ENCODE results near the gene GRID1. TPM values are rescaled to one million over a fixed set of nuclear protein-coding genes. Genes with fewer than 3 reads are reported as not detected.

GRID1 gene
- total and polyA plus RNA-seq, 9 of the 15 experiments (the other 6 are each of a cell fraction or from before 2014, with no cell fraction given): 0.01 to 7.2 (median 1.2) TPM

DNA sequence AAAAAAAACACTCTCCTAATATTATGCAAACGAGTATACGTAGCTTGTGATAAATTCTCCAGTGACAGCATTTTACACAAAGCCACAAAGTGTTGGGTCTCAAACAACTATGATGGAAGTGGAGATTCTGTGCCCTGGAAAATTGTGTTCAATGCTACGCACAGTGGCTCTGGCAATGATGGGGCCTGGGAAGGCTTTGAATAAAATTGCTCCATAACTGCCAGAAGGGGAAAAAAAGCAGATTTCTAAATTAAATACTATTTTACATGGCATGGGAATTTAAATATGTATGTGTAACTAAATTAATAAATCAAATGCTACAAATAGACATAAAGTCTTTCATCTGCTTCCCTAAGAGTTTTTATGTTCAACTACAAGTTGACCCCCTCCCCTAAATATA is 306.7 kb downstream of the GRID1 start:
- no peak overlapping the region for H3K9ac ChIP-seq (ENCODE audit: insufficient read depth in 1 of 2, low read depth in 2 of 2, low read length in 2 of 2)
- no peak overlapping the region for H3K4me2 ChIP-seq (ENCODE audit: insufficient read depth, low read length)
- H2AFZ ChIP-seq (ENCODE audit: low read depth, low read length): no peak overlapping the region
- FAIRE-seq: no peak
- H3K9me3 ChIP-seq (replicated peaks; ENCODE audit: control insufficient read depth, insufficient read depth, low read depth, low read length): no peaks in the 10 kb centered on the region
- ChIA-PET CTCF (ENCODE audit: low intra/inter-chr PET ratio) (no interaction called here), POLR2A (no interaction called here)
- in situ Hi-C loops (cut with MboI) (no loop called here), intact Hi-C loops (cut with micrococcal nuclease) (no loop called here)
- peaks cover 7 to 40% of the 10 kb centered on the region in 2 experiments; a peak in 4 of 5 replicates for H3K27me3 ChIP-seq (ENCODE audit: control insufficient read depth in 2 of 2, insufficient read depth in 2 of 2, low read length in 2 of 2)
- H3K27ac ChIP-seq (ENCODE audit: extremely low read depth, low read depth, low read length): no peak overlapping the region
- no peak for DNase-seq (ENCODE audit: extremely low read depth in 1 of 4, low spot score in 3 of 4)
- H3K4me1 ChIP-seq (replicated peaks in 1 of 2; ENCODE audit: control insufficient read depth in 2 of 2, insufficient read depth in 2 of 2, low read length in 2 of 2): no peaks in the 10 kb centered on the region
- no peak for ATAC-seq
- H4K20me1 ChIP-seq (replicated peaks; ENCODE audit: control insufficient read depth, insufficient read depth, low read length): no peaks in the 10 kb centered on the region
- BruUV-seq (replicated peaks): no TSS peak
- no peak overlapping the region for H3K4me3 ChIP-seq
- TF ChIP-seq SMAD4 (CRISPR knock-in tag; conservative IDR thresholded peaks at IDR 0.05): no peak
- no peaks in the 10 kb centered on the region for H3K36me3 ChIP-seq (ENCODE audit: control insufficient read depth, insufficient read depth, low read length)
- no peaks in the 10 kb centered on the region for H3K79me2 ChIP-seq (ENCODE audit: control insufficient read depth, insufficient read depth, low read length)
- no peaks in the 10 kb centered on the region for H3K9me1 ChIP-seq (ENCODE audit: control insufficient read depth, insufficient read depth, low read length)
- 1% methylated on average over 3 of the region's 3 CpGs for WGBS (ENCODE audit: insufficient coverage, low coverage, missing lambda C conversion rate)

DNA sequence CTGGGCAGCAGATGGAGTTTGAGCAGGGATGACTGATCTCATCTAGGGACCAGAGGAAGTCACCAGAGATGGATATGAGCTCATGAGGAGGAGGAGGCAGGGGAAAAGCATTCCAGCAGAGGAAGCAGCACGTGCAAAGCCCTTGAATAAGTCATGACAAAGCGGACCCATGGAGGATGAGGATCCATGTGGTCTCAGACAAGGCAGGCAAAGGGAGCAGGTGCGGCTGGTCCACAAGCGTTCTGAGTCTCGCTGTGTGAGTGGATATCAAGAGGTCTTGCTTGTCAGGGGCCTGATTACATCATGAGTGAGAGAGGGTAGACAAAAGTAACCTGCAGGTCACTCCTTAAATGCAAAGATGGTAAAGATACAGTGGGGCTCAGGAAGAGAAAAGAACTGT is 307.6 kb downstream of the GRID1 start:
- ATAC-seq: no peak
- ChIA-PET POLR2A (interaction anchor here (0.6 to 1.1 kb wide), 2 partner anchors 9 to 71 kb away, joined by 3 to 4 read pairs; no protein-coding TSS in a partner anchor), CTCF (ENCODE audit: low intra/inter-chr PET ratio) (no interaction called here)
- H3K27me3 ChIP-seq (ENCODE audit: control insufficient read depth in 2 of 2, insufficient read depth in 2 of 2, low read length in 2 of 2): peaks cover 7 to 39% of the 10 kb centered on the region in 2 experiments; a peak in 4 of 5 replicates
- H3K9me1 ChIP-seq (ENCODE audit: control insufficient read depth, insufficient read depth, low read length): no peaks in the 10 kb centered on the region
- no peaks in the 10 kb centered on the region for H4K20me1 ChIP-seq (replicated peaks; ENCODE audit: control insufficient read depth, insufficient read depth, low read length)
- 0% methylated on average over 5 of the region's 5 CpGs for WGBS (ENCODE audit: insufficient coverage, low coverage, missing lambda C conversion rate)
- no peak overlapping the region for H3K4me3 ChIP-seq
- H3K9ac ChIP-seq (ENCODE audit: insufficient read depth in 1 of 2, low read depth in 2 of 2, low read length in 2 of 2): no peak overlapping the region
- H3K9me3 ChIP-seq (replicated peaks; ENCODE audit: control insufficient read depth, insufficient read depth, low read depth, low read length): no peaks in the 10 kb centered on the region
- H3K4me2 ChIP-seq (ENCODE audit: insufficient read depth, low read length): no peak overlapping the region
- in situ Hi-C loops (cut with MboI): no loop called here
- no peak for DNase-seq (ENCODE audit: extremely low read depth in 1 of 4, low spot score in 3 of 4)
- no peak overlapping the region for H2AFZ ChIP-seq (ENCODE audit: low read depth, low read length)
- no peak for FAIRE-seq
- no peaks in the 10 kb centered on the region for H3K79me2 ChIP-seq (ENCODE audit: control insufficient read depth, insufficient read depth, low read length)
- intact Hi-C loops (cut with micrococcal nuclease): no loop called here
- BruUV-seq (replicated peaks): no TSS peak
- H3K4me1 ChIP-seq (replicated peaks in 1 of 2; ENCODE audit: control insufficient read depth in 2 of 2, insufficient read depth in 2 of 2, low read length in 2 of 2): no peaks in the 10 kb centered on the region
- H3K36me3 ChIP-seq (ENCODE audit: control insufficient read depth, insufficient read depth, low read length): no peaks in the 10 kb centered on the region
- no peak overlapping the region for H3K27ac ChIP-seq (ENCODE audit: extremely low read depth, low read depth, low read length)
- TF ChIP-seq CCNT2 (IDR thresholded peaks at IDR 0.05; ENCODE audit: borderline replicate concordance, extremely low read depth, insufficient read length, low read depth, low read length) (no peak), SRSF9 (IDR thresholded peaks at IDR 0.05; ENCODE audit: borderline replicate concordance, low read depth, low read length) (no peak), TAF1 (IDR thresholded peaks at IDR 0.05; ENCODE audit: control insufficient read depth, extremely low read depth, insufficient read depth, low read length, severe bottlenecking) (no peak), POLR2G (IDR thresholded peaks at IDR 0.05; ENCODE audit: low read depth, low read length) (no peak), SMAD2 (IDR thresholded peaks at IDR 0.05; ENCODE audit: low read depth, low read length) (no peak), RHOXF2B (CRISPR knock-in tag; conservative IDR thresholded peaks at IDR 0.05) (no peak), ZNF766 (CRISPR knock-in tag; conservative IDR thresholded peaks at IDR 0.05) (no peak), SNRNP70 (optimal IDR thresholded peaks at IDR 0.05; ENCODE audit: low read depth, low read length) (no peak), ZNF23 (CRISPR knock-in tag; IDR thresholded peaks at IDR 0.05) (no peak), COPS2 (conservative IDR thresholded peaks at IDR 0.05) (no peak), SRSF7 (optimal IDR thresholded peaks at IDR 0.05; ENCODE audit: low read depth, low read length) (no peak), MTF1 (CRISPR knock-in tag; IDR thresholded peaks at IDR 0.05; ENCODE audit: borderline replicate concordance) (no peak), DPF2 (IDR thresholded peaks at IDR 0.05) (no peak), ARID1B (IDR thresholded peaks at IDR 0.05) (no peak), RFX5 (IDR thresholded peaks at IDR 0.05; ENCODE audit: low read depth, low read length) (no peak), BRD4 (IDR thresholded peaks at IDR 0.05) (no peak), SMARCB1 (IDR thresholded peaks at IDR 0.05; ENCODE audit: insufficient read length, low read depth) (no peak)
